ENCODE data around the gene CTAGE8.
"Not testable (repeated sequence)": the region's sequence is repeated elsewhere in the genome, so short reads cannot be mapped to it uniquely, and the experiment has no call there.

Gene CTAGE8

GRCh38 chr7:144252307-144252706 lies 16.8 kb downstream of the CTAGE8 start:
- not testable (repeated sequence) for DNase-seq

GRCh38 chr7:144247674-144248330 lies 21.3 kb downstream of the CTAGE8 start:
- not testable (repeated sequence) for DNase-seq

DNA sequence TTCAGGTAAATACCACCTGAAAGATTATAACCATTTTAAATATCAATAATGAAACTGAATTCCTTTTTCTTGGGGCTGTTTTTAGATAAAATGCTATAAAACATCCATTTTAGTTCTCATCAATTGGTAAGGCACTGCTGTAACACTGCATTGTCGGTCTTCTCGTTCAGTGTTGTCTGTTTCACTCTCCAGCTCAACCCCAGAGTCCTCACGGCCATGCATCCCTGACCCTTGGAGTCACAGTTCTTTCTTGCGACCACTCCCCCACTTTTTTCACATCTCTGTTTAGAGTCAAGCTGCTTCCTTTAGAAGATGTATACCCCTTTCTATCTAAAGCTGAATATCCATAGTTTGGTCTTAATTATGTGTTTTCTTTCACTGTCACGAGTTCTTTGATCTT lies 22.1 kb downstream of the CTAGE8 start:
- DNase-seq, result not testable (repeated sequence)

DNA sequence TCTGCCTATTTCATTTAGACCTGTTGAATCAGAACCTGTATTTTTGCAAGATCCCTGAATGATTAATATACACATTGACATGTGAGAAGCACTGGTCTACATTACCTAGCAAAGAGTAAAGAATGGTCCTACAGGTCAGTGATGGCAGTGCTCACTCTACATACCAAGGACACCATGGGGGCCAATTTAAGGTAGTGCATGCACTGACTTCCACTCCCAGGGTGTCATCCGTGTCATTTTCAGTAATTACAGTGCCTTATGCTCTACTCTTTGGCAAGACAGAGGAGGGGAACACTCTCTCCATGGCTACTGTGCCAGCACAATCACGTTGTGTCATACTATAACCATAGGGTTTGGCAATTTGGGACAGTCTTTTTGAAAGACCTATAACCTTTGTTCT lies 23.7 kb downstream of the CTAGE8 start:
- not testable (repeated sequence) for DNase-seq

GRCh38 chr7:144239365-144239764 lies 29.7 kb downstream of the CTAGE8 start, which contains the start of gene OR2A42:
Gene OR2A42 (minus strand): TSS chr7:144239605. CDS start chr7:144232843, 6,762 bp downstream.
- not testable (repeated sequence) for DNase-seq

- not testable (repeated sequence) for DNase-seq
Observed at GRCh38 chr7:144238530-144239082, 30.5 kb downstream of the CTAGE8 start.

- not testable (repeated sequence) for DNase-seq
Observed at GRCh38 chr7:144233039-144233438, 36.0 kb downstream of the CTAGE8 start.

GRCh38 chr7:144231027-144231426 lies 38.1 kb downstream of the CTAGE8 start:
- DNase-seq, result not testable (repeated sequence)

GRCh38 chr7:144228810-144229209 lies 40.3 kb downstream of the CTAGE8 start:
- not testable (repeated sequence) for DNase-seq

DNA sequence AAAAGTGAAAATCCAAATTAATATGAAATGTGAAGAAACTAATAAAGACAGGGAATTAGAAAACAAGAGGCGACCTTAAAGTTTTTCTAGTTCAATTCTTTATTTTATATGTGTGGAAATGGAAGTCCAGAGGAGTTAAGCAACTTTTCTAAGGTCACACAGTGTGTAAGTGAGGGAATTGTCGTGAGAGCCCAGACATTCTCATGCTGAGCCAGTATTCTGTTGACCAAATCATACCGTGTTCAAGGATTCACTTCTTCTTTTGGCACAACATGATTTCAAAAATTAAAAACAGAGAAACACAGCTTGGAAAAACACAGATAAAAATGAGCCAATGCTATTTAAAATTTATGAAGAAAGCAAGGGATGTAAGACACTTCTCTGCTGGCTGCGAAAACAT lies 42.2 kb downstream of the CTAGE8 start:
- DNase-seq, result not testable (repeated sequence)

GRCh38 chr7:144223675-144224074 lies 45.4 kb downstream of the CTAGE8 start:
- DNase-seq, result not testable (repeated sequence)

DNA sequence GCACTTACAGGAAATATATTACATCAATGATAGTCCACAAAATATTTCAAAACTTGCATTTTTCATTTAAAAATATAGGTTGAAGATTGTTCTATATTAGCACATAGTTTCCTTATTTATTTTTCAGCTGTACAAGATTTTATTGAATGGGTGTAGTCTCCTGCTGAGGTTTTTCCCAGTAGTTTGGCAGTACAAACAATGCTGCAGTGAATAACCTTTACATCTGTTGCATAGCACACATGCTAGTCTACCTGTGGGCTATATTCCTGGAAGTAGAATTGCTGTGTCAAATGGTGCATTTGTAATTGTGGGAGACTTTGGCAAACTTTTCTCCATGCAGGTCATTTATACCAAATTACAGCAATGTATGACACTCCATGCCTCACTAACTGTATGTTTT lies 48.6 kb downstream of the CTAGE8 start:
- not testable (repeated sequence) for DNase-seq

DNA sequence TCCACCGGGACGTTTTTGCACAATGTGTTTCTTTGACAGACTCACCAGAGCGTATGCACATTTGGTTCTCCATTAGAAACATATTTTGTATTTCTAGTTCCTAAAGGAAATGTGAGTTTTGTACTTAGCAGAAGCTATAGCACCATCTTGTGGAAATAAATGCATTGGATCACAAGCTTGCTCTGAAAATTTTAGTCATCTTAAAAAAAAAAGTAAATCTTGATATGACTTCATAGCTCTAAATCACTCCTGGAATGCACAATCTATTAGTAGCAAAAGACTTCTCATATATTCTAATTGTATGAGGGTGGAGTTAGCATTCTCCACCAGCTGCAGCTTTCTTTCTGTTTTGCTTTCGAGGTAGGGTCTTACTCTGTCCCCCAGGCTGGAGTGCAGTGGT lies 49.9 kb downstream of the CTAGE8 start:
- not testable (repeated sequence) for DNase-seq

DNA sequence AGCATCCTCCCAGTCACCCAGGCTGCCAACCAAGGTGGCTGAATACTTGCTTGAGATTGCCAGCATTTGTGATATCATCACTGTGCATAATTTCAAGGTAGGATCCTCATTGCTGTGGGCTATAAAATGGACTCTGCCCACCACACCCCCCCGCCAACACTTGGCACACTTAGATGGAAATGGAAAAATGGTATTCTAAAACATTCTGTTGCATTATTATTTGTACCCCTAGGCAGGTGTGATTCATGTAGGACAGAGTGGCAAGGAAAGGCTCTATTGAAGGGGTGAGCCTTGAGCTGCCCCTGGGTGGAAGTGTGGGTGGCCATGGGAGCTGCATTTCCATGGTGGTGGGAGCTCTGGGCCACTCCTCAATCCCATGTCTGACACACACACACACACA lies 50.5 kb downstream of the CTAGE8 start:
- not testable (repeated sequence) for DNase-seq

- DNase-seq, result not testable (repeated sequence)
Observed at GRCh38 chr7:144217200-144217599, 51.9 kb downstream of the CTAGE8 start.

Measured in NCI-H2227 treated with DMSO at 0.1 percent for 48 hours (cell line).